HepG2 (cell line): ENCODE measurements around the gene SNHG17. TPM values are rescaled to one million over a fixed set of nuclear protein-coding genes. Genes with fewer than 3 reads are reported as not detected.

ENCODE experiments used
- ATAC-seq: fragments of 200-7000 bp; cut with Tn5 transposase; 3 replicates; pipeline ENCODE4 v1.9.1; 2020; ENCODE audit warnings: mild to moderate bottlenecking, moderate library complexity
- BruUV-seq: library from RNA; stranded (reverse); fragments of 400-500 nt; replicated peaks from 2 replicates; lab custom pipeline; 2021; lab: Mats Ljungman, UMichigan
- CTCF ChIA-PET: fragments of 300-600 bp; formaldehyde crosslinking; extraction: SDS; loops from one replicate; lab custom pipeline; 2021; ENCODE audit warnings: low total read pairs, inconsistent platforms, low intra/inter-chr PET ratio; lab: Yijun Ruan, JAX
- POLR2A ChIA-PET: fragments of 350-600 bp; sonication (Branson Sonifier 250); formaldehyde crosslinking; loops from one replicate; lab custom pipeline; 2020; ENCODE audit warnings: antibody characterized with exemption, inconsistent platforms; lab: Yijun Ruan, JAX
- DNase-seq: peaks from one replicate; pipeline ENCODE4 v3.0.0-alpha.2; 2015; ENCODE audit warnings: low spot score
- FAIRE-seq: peaks from 3 replicates; lab custom pipeline; 2011; peaks lifted over from hg19 to GRCh38; lab: Jason Lieb, UNC
- H2AFZ ChIP-seq: one replicate; pipeline ENCODE4 v1.6.1; 2011; ENCODE audit warnings: low read length, inconsistent platforms
- H3K27ac ChIP-seq: fragments of 300-600 bp; 3 replicates; pipeline ENCODE4 v1.8.0; 2011; ENCODE audit warnings: mixed run types, mild to moderate bottlenecking, mixed read lengths, low read length, inconsistent platforms; ENCODE audit not compliant: insufficient read depth; ENCODE audit errors: extremely low read length
- H3K27me3 ChIP-seq, 2 experiments: fragments of 200-600 bp in 1 of 2; 2 replicates in 1 of 2; 3 replicates in 1 of 2; pipeline versions ENCODE4 v1.6.0 to v1.8.0; 2011; ENCODE audit warnings: low read length in 2 of 2, mild to moderate bottlenecking in 2 of 2, moderate library complexity in 2 of 2, inconsistent platforms in 1 of 2; ENCODE audit not compliant: insufficient read depth in 2 of 2, control insufficient read depth in 1 of 2
- H3K36me3 ChIP-seq, 2 experiments: fragments of 200-600 bp in 1 of 2; replicated peaks in 1 of 2; 2 replicates in 1 of 2; 3 replicates in 1 of 2; pipeline versions ENCODE4 v1.5.1 to v1.8.0; 2011; ENCODE audit warnings: low read length in 2 of 2, inconsistent platforms in 1 of 2; ENCODE audit not compliant: insufficient read depth in 2 of 2, control insufficient read depth in 1 of 2
- H3K4me1 ChIP-seq: 2 replicates; pipeline ENCODE4 v1.5.1; 2012; ENCODE audit warnings: low read length, inconsistent platforms; ENCODE audit not compliant: insufficient read depth
- H3K4me2 ChIP-seq: 2 replicates; pipeline ENCODE4 v1.6.0; 2011; ENCODE audit warnings: low read depth, low read length, inconsistent platforms
- H3K4me3 ChIP-seq, 3 experiments: fragments of 200-600 bp in 1 of 3; sonication (generic), shearing (Covaris generic) in 1 of 3; replicated peaks in 1 of 3; 2 replicates each; pipeline ENCODE4 v1.5.1; 2011 to 2016; ENCODE audit warnings: low read length in 3 of 3, inconsistent platforms in 2 of 3, low read depth in 2 of 3, mild to moderate bottlenecking in 2 of 3, control low read depth in 1 of 3, mixed read lengths in 1 of 3; ENCODE audit not compliant: insufficient read depth in 1 of 3
- H3K79me2 ChIP-seq: one replicate; pipeline ENCODE4 v1.6.1; 2011; ENCODE audit warnings: low read length, inconsistent platforms; ENCODE audit not compliant: insufficient read depth
- H3K9ac ChIP-seq: 2 replicates; pipeline ENCODE4 v1.6.0; 2011; ENCODE audit warnings: mild to moderate bottlenecking, low read depth, low read length, inconsistent platforms; ENCODE audit not compliant: insufficient read depth
- H3K9me3 ChIP-seq: 2 replicates; pipeline ENCODE4 v1.5.1; 2012; ENCODE audit warnings: mild to moderate bottlenecking, low read length
- H4K20me1 ChIP-seq: 2 replicates; pipeline ENCODE4 v1.6.0; 2011; ENCODE audit warnings: inconsistent platforms, mild to moderate bottlenecking, low read length, moderate library complexity; ENCODE audit not compliant: insufficient read depth
- DMTF1 ChIP-seq: sonication (generic); formaldehyde crosslinking; IDR thresholded peaks from 2 replicates; pipeline ENCODE4 v1.4.0; 2020; ENCODE audit warnings: mild to moderate bottlenecking, missing genetic modification reagents
- DNMT3B ChIP-seq: conservative IDR thresholded peaks from 2 replicates; pipeline ENCODE4 v1.6.1; 2016; ENCODE audit warnings: missing biosample characterization, control low read depth
- EZH2 ChIP-seq: conservative IDR thresholded peaks from 2 replicates; pipeline ENCODE4 v1.6.1; 2012; ENCODE audit warnings: mild to moderate bottlenecking, low read depth, low read length, moderate library complexity
- FOXK2 ChIP-seq: fragments of 450-650 bp; IDR thresholded peaks from 2 replicates; pipeline ENCODE4 v1.6.1; 2016
- GABPA ChIP-seq, 2 experiments: IDR thresholded peaks; 2 replicates each; pipeline ENCODE4 v1.6.1; 2011 to 2016; ENCODE audit warnings: low read depth in 2 of 2, low read length in 1 of 2, missing biosample characterization in 1 of 2, missing genetic modification characterization in 1 of 2
- HNRNPK ChIP-seq: fragments of 200-400 bp; formaldehyde crosslinking; IDR thresholded peaks from 2 replicates; pipeline ENCODE4 v1.6.1; 2018; ENCODE audit warnings: low read length, low read depth, moderate library complexity, mild to moderate bottlenecking; ENCODE audit not compliant: poor library complexity, severe bottlenecking
- MAX ChIP-seq: IDR thresholded peaks from 2 replicates; pipeline ENCODE4 v1.6.1; 2012; ENCODE audit warnings: inconsistent platforms
- MTF1 ChIP-seq: sonication (generic); formaldehyde crosslinking; IDR thresholded peaks from 2 replicates; pipeline ENCODE4 v1.5.0; 2020; ENCODE audit warnings: missing genetic modification reagents
- PTBP1 ChIP-seq: fragments of 200-400 bp; formaldehyde crosslinking; IDR thresholded peaks from 2 replicates; pipeline ENCODE4 v1.6.1; 2018; ENCODE audit warnings: low read length, low read depth; ENCODE audit not compliant: poor library complexity, severe bottlenecking
- RXRA ChIP-seq: sonication (generic); formaldehyde crosslinking; IDR thresholded peaks from 2 replicates; pipeline ENCODE4 v1.5.1; 2020; ENCODE audit warnings: missing genetic modification reagents
- TBP ChIP-seq: sonication (generic); formaldehyde crosslinking; IDR thresholded peaks from 2 replicates; pipeline ENCODE4 v1.5.0; 2020; ENCODE audit warnings: missing genetic modification reagents
- U2AF1 ChIP-seq: fragments of 200-400 bp; formaldehyde crosslinking; optimal IDR thresholded peaks from 2 replicates; pipeline ENCODE3; 2017; ENCODE audit warnings: mild to moderate bottlenecking, low read depth, low read length
- ZFP62 ChIP-seq: sonication (generic); formaldehyde crosslinking; IDR thresholded peaks from 2 replicates; pipeline ENCODE4 v1.4.0; 2020; ENCODE audit warnings: missing genetic modification reagents
- ZNF33B ChIP-seq: sonication (generic); formaldehyde crosslinking; IDR thresholded peaks from 2 replicates; pipeline ENCODE4 v1.5.1; 2020; ENCODE audit warnings: mild to moderate bottlenecking, missing genetic modification reagents
- ZNF343 ChIP-seq: sonication (generic); formaldehyde crosslinking; IDR thresholded peaks from 2 replicates; pipeline ENCODE4 v1.4.0; 2020; ENCODE audit warnings: mild to moderate bottlenecking, missing genetic modification reagents
- ZNF556 ChIP-seq: sonication (generic); formaldehyde crosslinking; IDR thresholded peaks from 2 replicates; pipeline ENCODE4 v1.4.0; 2020; ENCODE audit warnings: mild to moderate bottlenecking, missing genetic modification reagents, borderline replicate concordance
- ZNF576 ChIP-seq: sonication (generic); formaldehyde crosslinking; IDR thresholded peaks from 2 replicates; pipeline ENCODE4 v1.4.0; 2020; ENCODE audit warnings: mild to moderate bottlenecking, missing genetic modification reagents
- ZNF761 ChIP-seq: sonication (generic); formaldehyde crosslinking; conservative IDR thresholded peaks from 2 replicates; pipeline ENCODE4 v1.4.0; 2020; ENCODE audit warnings: mild to moderate bottlenecking, missing genetic modification reagents
- WGBS: methylation state at CpG from one replicate; pipeline ENCODE4 v1.1.6; 2017; ENCODE audit warnings: low lambda C conversion rate; 5-methylcytosine and 5-hydroxymethylcytosine counted together
- in situ Hi-C: cut with HindIII; loops from 2 replicates; pipeline ENCODE4 v1.10.0; 2017; ENCODE audit warnings: low pct_unique_long_range_greater_than_20kb; ENCODE audit not compliant: extremely low pct_ligation_motif_present
- intact Hi-C: fragments of 100-400 bp; cut with micrococcal nuclease; formaldehyde crosslinking; loops from one replicate; pipeline ENCODE4 v1.10.0; 2022; ENCODE audit not compliant: unreplicated experiment
- polyA plus RNA-seq, 8 experiments: library from polyadenylated mRNA; depleted of rRNA in 3 of 8; stranded (reverse) in 7 of 8; unstranded in 1 of 8; fragments of >200 nt; fragmentation: Illumina TruSeq in 4 of 8; extraction: Trizol in 4 of 8; gene quantifications; 2 replicates each; pipeline versions ENCODE4 v1.2.1 to v1.2.3, GENCODE V29; 2011 to 2016; ENCODE audit warnings: low read depth in 4 of 8, missing spikeins in 1 of 8, mixed read lengths in 1 of 8; ENCODE audit not compliant: insufficient read depth in 1 of 8
- total RNA-seq, 5 experiments: library from RNA; depleted of rRNA; stranded (reverse); fragments of >200 nt; fragmentation: Illumina TruSeq; extraction: Trizol; gene quantifications; 2 replicates each; pipeline ENCODE4 v1.2.3, GENCODE V29; 2016; ENCODE audit warnings: low read depth in 1 of 5

The SNHG17 gene
- total and polyA plus RNA-seq, 2 of the 13 experiments (the other 11 are each of a cell fraction or from before 2014, with no cell fraction given): 26.2 to 41.2 TPM

GRCh38 chr20:38466983-38467382 lies 31.9 kb upstream of the SNHG17 start:
- H3K27ac ChIP-seq: no peak overlapping the region
- no peak for TF ChIP-seq DMTF1 (CRISPR knock-in tag)
- no peak for TF ChIP-seq MTF1
- no peak for TF ChIP-seq ZFP62 (CRISPR knock-in tag)
- TF ChIP-seq MAX: no peak
- no peak for TF ChIP-seq ZNF556 (CRISPR knock-in tag)
- no peak for TF ChIP-seq ZNF343 (CRISPR knock-in tag)
- no peak for TF ChIP-seq EZH2
- no peak for TF ChIP-seq HNRNPK
- TF ChIP-seq ZNF761 (CRISPR knock-in tag): no peak
- TF ChIP-seq GABPA (IDR thresholded peaks at IDR 0.05; ENCODE audit: low read depth, low read length): no peak
- TF ChIP-seq GABPA (CRISPR knock-in tag; IDR thresholded peaks at IDR 0.05; ENCODE audit: low read depth): no peak
- no peak for TF ChIP-seq PTBP1
- no peak for TF ChIP-seq ZNF576 (CRISPR knock-in tag)
- no peak for TF ChIP-seq FOXK2
- no peak for TF ChIP-seq TBP (CRISPR knock-in tag)
- no peak for TF ChIP-seq DNMT3B (CRISPR knock-in tag)
- TF ChIP-seq ZNF33B (CRISPR knock-in tag): no peak
- TF ChIP-seq U2AF1: no peak
- no peak for TF ChIP-seq RXRA (CRISPR knock-in tag)
- in situ Hi-C loops: no loop called here
- H3K36me3 ChIP-seq: no peaks in the 10 kb centered on the region
- BruUV-seq: no TSS peak
- CTCF ChIA-PET: no interaction called here
- no peak for DNase-seq
- H3K4me1 ChIP-seq: peaks cover 10% of the 10 kb centered on the region
- POLR2A ChIA-PET: no interaction called here
- intact Hi-C loops: no loop called here
- H3K9me3 ChIP-seq: no peaks in the 10 kb centered on the region
- no peaks in the 10 kb centered on the region for H4K20me1 ChIP-seq
- H3K27me3 ChIP-seq: no peaks in the 10 kb centered on the region
- ATAC-seq: no peak
- H2AFZ ChIP-seq: no peak overlapping the region
- H3K4me3 ChIP-seq: no peak overlapping the region
- no peak overlapping the region for H3K4me2 ChIP-seq
- no peaks in the 10 kb centered on the region for H3K79me2 ChIP-seq
- FAIRE-seq: no peak
- WGBS: 3% methylated on average over 3 of the region's 3 CpGs
- no peak overlapping the region for H3K9ac ChIP-seq
